SJCRH30 (cell line): Measurements from ENCODE around the gene AKAP5. TPM values are rescaled to one million over a fixed set of nuclear protein-coding genes. Genes with fewer than 3 reads are reported as not detected.

Source experiments
- DNase-seq, 2 experiments: peaks; one replicate each; pipeline ENCODE4 v3.0.0-alpha.2; 2015 to 2020
- H3K27ac ChIP-seq: fragments of 250-450 bp; sonication (Bioruptor Pico); 2 replicates; pipeline ENCODE4 v1.5.1; 2020; ENCODE audit warnings: mild to moderate bottlenecking, moderate library complexity
- H3K27me3 ChIP-seq: fragments of 250-450 bp; sonication (Bioruptor Pico); 2 replicates; pipeline ENCODE4 v1.5.1; 2020; ENCODE audit warnings: mild to moderate bottlenecking, moderate library complexity
- H3K36me3 ChIP-seq: fragments of 250-450 bp; sonication (Bioruptor Pico); 2 replicates; pipeline ENCODE4 v1.5.1; 2020; ENCODE audit warnings: mild to moderate bottlenecking, moderate library complexity
- H3K4me1 ChIP-seq: fragments of 250-450 bp; sonication (Bioruptor Pico); 2 replicates; pipeline ENCODE4 v1.5.1; 2020; ENCODE audit warnings: mild to moderate bottlenecking, moderate library complexity
- H3K4me3 ChIP-seq: fragments of 250-450 bp; sonication (Bioruptor Pico); 2 replicates; pipeline ENCODE4 v1.5.1; 2020; ENCODE audit warnings: mild to moderate bottlenecking, moderate library complexity
- H3K9me3 ChIP-seq: fragments of 250-450 bp; sonication (Bioruptor Pico); replicated peaks from 2 replicates; pipeline ENCODE4 v1.5.1; 2020; ENCODE audit warnings: mild to moderate bottlenecking, moderate library complexity
- total RNA-seq: library from RNA; depleted of rRNA; stranded (reverse); fragments of >200 nt; shearing (Covaris generic); gene quantifications from 2 replicates; pipeline ENCODE4 v1.2.3, GENCODE V29; 2014; rRNA removed

The AKAP5 gene
- total RNA-seq, 1 experiment from 2014 or later, result 2.4 TPM

DNA sequence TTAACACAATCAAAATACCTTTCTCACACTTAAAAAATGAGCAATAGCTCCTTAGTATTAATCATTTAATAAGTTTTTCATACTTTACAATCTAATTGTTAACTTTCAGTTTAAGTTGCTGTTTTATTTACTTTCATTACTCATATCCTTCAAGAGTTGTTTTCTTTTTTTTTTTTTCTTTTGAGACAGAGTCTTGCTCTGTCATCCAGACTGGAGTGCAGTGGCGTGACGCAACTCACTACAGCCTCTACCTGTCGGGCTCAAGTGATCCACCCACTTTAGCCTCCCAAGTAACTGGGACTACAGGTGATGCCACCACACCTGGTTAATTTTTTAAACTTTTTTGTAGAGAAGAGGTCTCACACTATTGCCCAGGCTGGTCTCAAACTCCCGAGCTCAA lies 55.4 kb downstream of the AKAP5 start:
- no peak overlapping the region for H3K4me3 ChIP-seq
- H3K36me3 ChIP-seq, result peaks cover 18% of the 10 kb centered on the region
- H3K27me3 ChIP-seq, result no peaks in the 10 kb centered on the region
- H3K4me1 ChIP-seq, result no peaks in the 10 kb centered on the region
- H3K9me3 ChIP-seq, result no peaks in the 10 kb centered on the region
- no peak overlapping the region for H3K27ac ChIP-seq
- no peak for DNase-seq

- DNase-seq, result no peak
- Histone ChIP-seq H3K36me3 (peaks cover 21% of the 10 kb centered on the region), H3K27ac (no peak overlapping the region), H3K4me1 (no peaks in the 10 kb centered on the region), H3K4me3 (no peak overlapping the region), H3K27me3 (no peaks in the 10 kb centered on the region), H3K9me3 (no peaks in the 10 kb centered on the region)
These were observed 57.5 kb downstream of the AKAP5 start for GRCh38 chr14:64522591-64523355.

Other genes starting within 250 kb of the AKAP5 start
- gene ESR2, start 171.1 kb upstream of the AKAP5 start, total RNA-seq, result 11.8 and 12.1 TPM in 2 replicates
- gene MTHFD1, start 77.1 kb upstream of the AKAP5 start, total RNA-seq, result 104 and 109 TPM in 2 replicates
- gene ZBTB25, start 38.3 kb downstream of the AKAP5 start, total RNA-seq, result 4.8 and 7.0 TPM in 2 replicates
- gene ZBTB1, start 39.3 kb downstream of the AKAP5 start, total RNA-seq, result 30.1 and 37.3 TPM in 2 replicates
- gene HSPA2, start 75.2 kb downstream of the AKAP5 start, total RNA-seq, result 1.8 and 1.9 TPM in 2 replicates
- gene PPP1R36, start 84.5 kb downstream of the AKAP5 start, total RNA-seq, result 0.24 and 0.56 TPM in 2 replicates
- gene PLEKHG3, start 238.9 kb downstream of the AKAP5 start, total RNA-seq, result 20.9 and 22.4 TPM in 2 replicates